IPS DF 4.7 (cell line): ENCODE data around the gene TNS2.

Experiments used
- DNase-seq: peaks from one replicate; pipeline ENCODE4 v3.0.0-alpha.2; 2013; ENCODE audit warnings: low spot score; ENCODE audit errors: extremely low read depth

Gene TNS2

GRCh38 chr12:53067993-53068770, 18.3 kb downstream of the TNS2 start:
- no peak for DNase-seq

- no peak for DNase-seq
Measured at GRCh38 chr12:53068811-53069585, 19.1 kb downstream of the TNS2 start.

GRCh38 chr12:53069621-53070410, 20.0 kb downstream of the TNS2 start:
- no peak for DNase-seq

GRCh38 chr12:53070877-53071492, 21.1 kb downstream of the TNS2 start:
- DNase-seq: no peak

GRCh38 chr12:53071591-53072551, 22.0 kb downstream of the TNS2 start:
- no peak for DNase-seq

- DNase-seq: no peak
Measured at GRCh38 chr12:53073881-53074280, 24.0 kb downstream of the TNS2 start.

GRCh38 chr12:53074283-53074998, 24.6 kb downstream of the TNS2 start:
- DNase-seq: no peak

- DNase-seq: no peak
Measured at GRCh38 chr12:53074999-53075370, 25.1 kb downstream of the TNS2 start.

- DNase-seq: no peak
Measured at GRCh38 chr12:53076461-53076860, 26.6 kb downstream of the TNS2 start.

- no peak for DNase-seq
Measured at GRCh38 chr12:53077030-53077429, 27.2 kb downstream of the TNS2 start.

- DNase-seq: no peak
Measured at GRCh38 chr12:53078425-53079225, 28.8 kb downstream of the TNS2 start.

GRCh38 chr12:53079226-53080117, 29.6 kb downstream of the TNS2 start, which contains the start of gene SPRYD3:
TSS of gene SPRYD3 (minus strand) at chr12:53079390. CDS start at chr12:53079333, 57 bp downstream.
- no peak for DNase-seq

- no peak for DNase-seq
Measured at GRCh38 chr12:53082637-53083175, 32.8 kb downstream of the TNS2 start.

GRCh38 chr12:53086361-53086760, 36.5 kb downstream of the TNS2 start:
- DNase-seq: no peak

GRCh38 chr12:53090105-53090504, 40.2 kb downstream of the TNS2 start:
- DNase-seq: no peak

- DNase-seq: no peak
Measured at GRCh38 chr12:53090554-53090953, 40.7 kb downstream of the TNS2 start.

- no peak for DNase-seq
Measured at GRCh38 chr12:53091756-53092155, 41.9 kb downstream of the TNS2 start.
